Measurements from ENCODE around the gene TIMM8A.

Gene TIMM8A

GRCh38 chrX:101348452-101349192, at the start of gene TIMM8A:
TSS of gene TIMM8A (minus strand) at chrX:101348742. CDS start at chrX:101348664, 78 bp downstream.
- peak; percentile 49 to 82 (median 59) for DNase-seq (ENCODE audit: low read depth in 3 of 3)

- DNase-seq (ENCODE audit: low read depth in 3 of 3): no peak
These were observed 49.2 kb upstream of the TIMM8A start for GRCh38 chrX:101397779-101398178.

- DNase-seq (ENCODE audit: low read depth in 3 of 3): no peak
These were observed 47.2 kb upstream of the TIMM8A start for GRCh38 chrX:101395789-101396188.

GRCh38 chrX:101394372-101394771, 45.8 kb upstream of the TIMM8A start:
- no peak for DNase-seq (ENCODE audit: low read depth in 3 of 3)

GRCh38 chrX:101393530-101394305, 45.2 kb upstream of the TIMM8A start:
- DNase-seq (ENCODE audit: low read depth in 3 of 3): no peak

GRCh38 chrX:101391831-101392230, 43.3 kb upstream of the TIMM8A start:
- DNase-seq (ENCODE audit: low read depth in 3 of 3): no peak

GRCh38 chrX:101390664-101391525, 42.4 kb upstream of the TIMM8A start, which contains the start of gene RPL36A:
TSS of gene RPL36A (plus strand) at chrX:101391011. CDS start at chrX:101391044, 33 bp downstream.
- peak; percentile 56 to 81 (median 71) for DNase-seq (ENCODE audit: low read depth in 3 of 3)

- no peak for DNase-seq (ENCODE audit: low read depth in 3 of 3)
These were observed 40.1 kb upstream of the TIMM8A start for GRCh38 chrX:101388604-101389003.

- no peak for DNase-seq (ENCODE audit: low read depth in 3 of 3)
These were observed 38.0 kb upstream of the TIMM8A start for GRCh38 chrX:101386542-101386885.

GRCh38 chrX:101385795-101386541, 37.4 kb upstream of the TIMM8A start, which contains the start of gene BTK:
TSS of gene BTK (minus strand) at chrX:101386191. CDS start at chrX:101375284, 10,907 bp downstream.
- DNase-seq (ENCODE audit: low read depth in 3 of 3): no peak

- DNase-seq (ENCODE audit: low read depth in 3 of 3): no peak
These were observed 36.6 kb upstream of the TIMM8A start for GRCh38 chrX:101385026-101385684.

GRCh38 chrX:101383679-101384205, 35.2 kb upstream of the TIMM8A start:
- no peak for DNase-seq (ENCODE audit: low read depth in 3 of 3)

- DNase-seq (ENCODE audit: low read depth in 3 of 3): no peak
These were observed 29.0 kb upstream of the TIMM8A start for GRCh38 chrX:101377547-101377946.

- no peak for DNase-seq (ENCODE audit: low read depth in 3 of 3)
These were observed 22.5 kb upstream of the TIMM8A start for GRCh38 chrX:101370888-101371504.

- no peak for DNase-seq (ENCODE audit: low read depth in 3 of 3)
These were observed 21.1 kb upstream of the TIMM8A start for GRCh38 chrX:101369687-101370086.

GRCh38 chrX:101368800-101369199, 20.3 kb upstream of the TIMM8A start:
- DNase-seq (ENCODE audit: low read depth in 3 of 3): no peak

GRCh38 chrX:101365301-101365795, 16.8 kb upstream of the TIMM8A start:
- no peak for DNase-seq (ENCODE audit: low read depth in 3 of 3)

GRCh38 chrX:101362757-101363156, 14.2 kb upstream of the TIMM8A start:
- DNase-seq (ENCODE audit: low read depth in 3 of 3): no peak

- DNase-seq (ENCODE audit: low read depth in 3 of 3): no peak
These were observed 13.6 kb upstream of the TIMM8A start for GRCh38 chrX:101362116-101362515.

- DNase-seq (ENCODE audit: low read depth in 3 of 3): no peak
These were observed 11.8 kb upstream of the TIMM8A start for GRCh38 chrX:101360390-101360789.
